GM21367 (cell line): ENCODE results near the gene PLCB1.

Experiments
- ATAC-seq: cut with Tn5 transposase; IDR thresholded peaks from one replicate; pipeline ENCODE4 v1.9.1; 2021; ENCODE audit not compliant: unreplicated experiment

The PLCB1 gene

GRCh38 chr20:8480597-8480996 lies 348.5 kb downstream of the PLCB1 start:
- no peak for ATAC-seq

GRCh38 chr20:8487696-8488095 lies 355.6 kb downstream of the PLCB1 start:
- no peak for ATAC-seq

GRCh38 chr20:8489094-8489883 lies 357.2 kb downstream of the PLCB1 start:
- no peak for ATAC-seq

- ATAC-seq: no peak
These were observed 358.2 kb downstream of the PLCB1 start for GRCh38 chr20:8490076-8490830.

DNA sequence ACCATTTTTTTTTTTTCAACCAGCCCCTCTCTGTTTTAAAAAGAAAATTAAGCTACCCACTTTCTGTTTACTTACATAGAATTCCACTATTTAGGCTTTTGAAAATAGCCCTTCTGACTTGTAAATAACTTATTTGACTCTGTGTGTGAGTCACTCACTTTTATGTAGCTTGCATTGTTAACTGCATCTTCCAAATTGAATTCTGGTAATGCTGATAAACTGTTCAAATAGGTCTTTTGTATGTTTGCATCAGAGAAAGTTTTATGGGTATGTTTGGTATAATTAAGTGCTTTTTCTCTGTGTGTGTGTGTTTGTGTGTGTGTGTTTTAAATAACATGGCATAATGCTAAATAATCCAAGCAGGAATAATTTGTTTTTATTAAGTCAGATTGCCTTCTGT lies 360.1 kb downstream of the PLCB1 start:
- ATAC-seq: no peak

- no peak for ATAC-seq
These were observed 366.5 kb downstream of the PLCB1 start for GRCh38 chr20:8498571-8498970.

DNA sequence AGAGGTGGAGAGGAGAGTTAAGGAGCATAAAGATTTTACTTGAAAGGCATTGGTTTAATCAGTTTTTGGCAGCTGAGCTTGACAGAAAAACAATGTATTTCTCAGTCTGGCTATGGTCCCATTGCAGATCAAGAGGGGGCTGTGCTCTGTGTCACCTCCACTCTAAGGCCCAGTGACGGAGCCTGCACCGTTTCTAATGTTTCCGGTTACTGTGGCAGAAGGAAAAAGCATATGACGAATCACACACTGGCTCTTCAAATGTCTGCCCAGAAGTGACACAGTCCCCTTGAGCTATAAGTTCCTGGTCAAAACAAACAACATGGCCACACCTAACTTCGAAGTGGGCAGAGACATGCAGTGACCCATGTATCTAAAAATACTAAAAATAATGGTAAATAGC lies 372.0 kb downstream of the PLCB1 start:
- no peak for ATAC-seq

DNA sequence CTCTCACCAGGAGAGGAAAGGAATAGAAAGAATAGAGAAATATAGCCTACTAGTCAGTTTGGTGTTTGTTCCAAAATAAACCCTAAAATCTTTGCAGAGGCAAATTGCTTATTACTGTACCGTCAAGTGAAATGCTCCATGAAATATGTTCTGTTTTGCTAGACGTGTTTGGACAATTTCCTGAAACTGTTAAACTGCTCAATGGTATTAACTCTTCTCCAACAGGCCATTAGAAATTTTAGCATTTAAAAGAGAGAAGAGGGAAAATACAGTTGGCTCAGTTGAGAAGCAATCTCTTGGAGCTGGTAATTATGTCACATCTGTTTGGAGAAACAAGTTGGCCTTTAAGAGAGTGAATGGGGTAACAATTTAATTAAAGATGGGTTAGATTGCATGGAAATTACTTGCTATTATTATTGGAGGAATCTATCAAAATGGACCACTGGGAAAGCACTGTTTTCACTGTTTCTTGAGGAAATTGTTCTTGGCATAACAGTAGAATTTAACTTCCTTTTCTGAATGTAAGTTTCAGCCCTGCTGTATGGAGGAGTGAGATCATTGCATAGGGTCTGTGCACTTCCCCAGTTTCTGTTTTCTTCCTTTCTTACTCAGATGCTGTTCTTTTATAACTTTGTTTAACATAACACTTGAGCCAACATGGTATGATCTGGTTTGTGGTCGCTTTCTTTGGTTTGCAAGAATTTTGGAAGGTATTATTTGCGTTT lies 373.6 kb downstream of the PLCB1 start:
- no peak for ATAC-seq

DNA sequence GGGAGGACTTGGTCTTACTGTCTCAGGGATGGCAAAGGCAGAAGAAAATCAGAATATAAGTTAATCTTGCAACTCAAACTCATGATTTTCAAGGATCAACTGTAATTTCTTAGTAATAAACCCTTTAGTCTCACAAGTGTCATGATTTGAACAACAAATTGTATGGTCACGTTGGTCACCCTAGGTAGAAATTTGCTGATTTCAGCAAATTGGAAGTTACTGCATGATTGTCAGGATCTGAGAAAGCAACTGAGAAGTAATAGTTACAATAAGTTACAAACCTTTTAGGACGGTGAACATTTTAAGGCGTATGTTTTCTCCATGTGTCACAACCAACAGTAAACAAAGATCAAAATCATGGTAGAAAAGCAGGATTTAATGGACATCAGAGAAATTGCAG lies 375.2 kb downstream of the PLCB1 start:
- no peak for ATAC-seq

- no peak for ATAC-seq
These were observed 377.7 kb downstream of the PLCB1 start for GRCh38 chr20:8509809-8510208.

GRCh38 chr20:8510808-8511207 lies 378.7 kb downstream of the PLCB1 start:
- ATAC-seq: no peak

DNA sequence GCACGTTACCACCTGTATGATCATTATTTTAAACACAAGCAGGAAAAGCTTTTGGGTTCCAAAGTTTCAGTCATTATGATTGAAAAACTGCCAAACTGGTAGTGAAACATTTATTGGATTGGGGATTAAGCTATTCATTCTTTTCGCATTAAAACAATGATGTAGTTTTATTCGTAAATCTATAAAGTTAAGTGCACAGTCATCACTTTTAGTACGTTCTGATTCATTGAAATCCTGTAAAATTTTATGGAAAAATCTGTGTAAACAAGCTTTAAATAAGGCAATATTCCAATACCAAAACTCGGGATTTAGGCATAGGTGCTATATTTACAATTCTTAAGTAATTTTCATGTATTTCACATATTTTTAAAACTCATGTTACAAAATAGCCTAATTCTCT lies 379.9 kb downstream of the PLCB1 start:
- ATAC-seq: no peak

- ATAC-seq: no peak
These were observed 383.9 kb downstream of the PLCB1 start for GRCh38 chr20:8515810-8516435.

DNA sequence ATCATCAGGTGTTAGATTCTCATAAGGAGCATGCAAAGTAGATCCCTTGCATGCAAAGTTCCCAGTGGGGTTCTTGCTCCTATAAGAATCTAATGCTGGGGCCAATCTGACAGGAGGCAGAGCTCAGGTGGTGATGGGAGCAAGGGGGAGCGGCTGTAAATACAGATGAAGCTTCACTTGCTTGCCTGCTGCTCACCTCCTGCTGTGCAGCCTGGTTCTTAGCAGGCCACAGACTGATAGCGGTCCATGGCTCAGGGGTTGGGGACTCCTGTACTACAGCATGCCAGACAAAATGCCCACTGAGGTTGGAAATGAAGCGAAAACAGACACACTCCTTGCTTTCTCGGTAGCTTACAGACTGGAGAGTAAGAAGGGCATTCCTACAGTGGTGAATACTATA lies 386.8 kb downstream of the PLCB1 start:
- no peak for ATAC-seq

- no peak for ATAC-seq
These were observed 387.8 kb downstream of the PLCB1 start for GRCh38 chr20:8519887-8520286.

DNA sequence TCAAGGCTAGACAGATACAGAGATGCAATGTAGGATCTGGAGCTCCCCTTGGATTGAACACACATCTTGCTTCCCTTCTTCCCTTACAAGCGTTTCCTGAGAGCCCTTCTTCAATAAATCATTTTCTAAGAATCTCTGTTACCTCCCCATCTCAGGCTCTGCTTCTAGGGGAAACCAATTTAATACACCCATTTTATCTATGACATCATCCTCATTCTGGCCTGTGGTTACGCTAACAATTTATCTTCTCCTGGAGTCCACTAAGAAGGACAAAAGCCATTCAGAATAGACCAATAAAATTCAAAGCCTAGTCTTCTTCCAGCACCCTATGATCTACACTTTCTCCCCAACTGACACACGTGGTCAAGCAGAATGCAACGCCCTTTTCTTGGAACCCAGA lies 390.1 kb downstream of the PLCB1 start:
- ATAC-seq: no peak

- ATAC-seq: no peak
These were observed 391.6 kb downstream of the PLCB1 start for GRCh38 chr20:8523684-8524083.

DNA sequence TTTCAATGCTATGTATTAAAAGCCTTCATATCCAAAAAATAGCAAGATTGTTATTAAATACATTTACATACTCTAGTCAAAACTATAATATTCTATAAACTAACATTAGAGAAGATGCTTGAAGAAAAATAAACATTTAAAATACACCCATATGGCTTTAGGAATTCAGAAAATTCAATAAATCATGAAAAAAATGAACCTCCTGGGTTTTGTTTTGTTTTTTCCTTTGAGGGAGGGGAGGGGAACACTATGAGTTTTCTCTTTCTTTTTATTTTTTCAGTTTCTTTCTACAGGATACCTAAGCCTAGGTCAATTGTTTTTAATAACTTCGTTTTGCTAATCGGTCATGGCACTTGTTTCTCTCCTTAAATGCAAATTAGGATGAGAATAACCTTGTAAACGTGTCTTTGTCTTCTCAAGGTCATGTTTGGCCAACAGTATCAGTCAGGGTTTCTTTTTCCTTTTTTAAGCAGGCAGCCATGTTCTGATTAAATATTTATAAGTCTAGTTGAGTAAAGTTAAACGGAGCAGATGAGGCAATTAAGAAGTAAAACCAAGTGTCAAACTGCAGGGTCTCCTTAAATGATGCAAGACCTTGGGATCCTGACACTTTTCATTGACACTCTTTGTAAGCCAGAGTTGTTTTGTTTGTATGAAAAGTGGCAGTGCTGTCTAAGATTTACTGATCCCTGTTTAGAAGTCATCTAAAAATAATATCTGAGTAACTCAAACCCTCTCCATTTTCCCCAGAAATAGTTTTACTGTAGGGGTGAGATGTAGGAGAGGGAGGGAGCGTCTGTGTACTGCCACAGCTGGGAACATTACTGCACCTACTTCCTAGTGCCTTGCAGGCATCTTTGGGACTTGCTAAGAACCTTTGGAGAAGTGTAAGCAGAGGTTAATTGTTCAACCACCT lies 392.3 kb downstream of the PLCB1 start:
- ATAC-seq: no peak

- ATAC-seq: no peak
These were observed 392.9 kb downstream of the PLCB1 start for GRCh38 chr20:8525017-8525343.

DNA sequence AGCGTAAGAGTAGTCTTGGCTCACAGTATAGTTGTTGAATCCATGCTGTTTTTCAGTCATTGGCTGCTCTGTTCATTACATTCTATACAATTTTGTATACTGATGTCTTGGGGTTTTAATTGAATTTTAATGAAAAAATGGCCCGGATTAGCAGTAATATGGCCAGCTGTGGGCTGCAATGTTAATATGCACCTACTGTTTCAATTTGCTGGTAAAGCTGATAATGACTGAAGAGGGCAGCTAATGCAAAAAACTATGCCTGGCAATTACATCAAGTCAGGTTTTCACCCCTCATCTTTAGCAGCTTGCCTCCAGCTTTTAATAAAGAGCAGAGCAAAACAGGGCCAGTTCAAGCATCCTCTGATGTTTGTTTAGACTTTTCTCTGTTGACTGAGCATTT lies 394.5 kb downstream of the PLCB1 start:
- ATAC-seq: no peak
